HepG2 (cell line): ENCODE results near the gene MRPS5. TPM values are rescaled to one million over a fixed set of nuclear protein-coding genes. Genes with fewer than 3 reads are reported as not detected.

Source experiments
- AGO1 ChIP-seq: fragments of 200-400 bp; formaldehyde crosslinking; IDR thresholded peaks from 2 replicates; pipeline ENCODE4 v1.6.1; 2017; ENCODE audit warnings: mild to moderate bottlenecking, low read depth, low read length, moderate library complexity; ENCODE audit not compliant: poor library complexity, severe bottlenecking
- ARNT ChIP-seq: fragments of 450-650 bp; IDR thresholded peaks from 2 replicates; pipeline ENCODE4 v1.6.1; 2017
- EED ChIP-seq: sonication (generic); formaldehyde crosslinking; IDR thresholded peaks from 2 replicates; pipeline ENCODE4 v1.5.0; 2020; ENCODE audit warnings: mild to moderate bottlenecking, missing genetic modification reagents
- GABPA ChIP-seq, 2 experiments: IDR thresholded peaks; 2 replicates each; pipeline ENCODE4 v1.6.1; 2011 to 2016; ENCODE audit warnings: low read depth in 2 of 2, low read length in 1 of 2, missing biosample characterization in 1 of 2, missing genetic modification characterization in 1 of 2
- HDAC2 ChIP-seq: sonication (generic); formaldehyde crosslinking; IDR thresholded peaks from 2 replicates; pipeline ENCODE4 v1.4.0; 2020; ENCODE audit warnings: missing genetic modification reagents
- MAFG ChIP-seq: sonication (generic); formaldehyde crosslinking; IDR thresholded peaks from 2 replicates; pipeline ENCODE4 v1.5.1; 2020; ENCODE audit warnings: mild to moderate bottlenecking, missing genetic modification reagents
- NFKB2 ChIP-seq: sonication (generic); formaldehyde crosslinking; IDR thresholded peaks from 2 replicates; pipeline ENCODE4 v1.4.0; 2020; ENCODE audit warnings: missing genetic modification reagents, borderline replicate concordance
- SOX13 ChIP-seq, 3 experiments: fragments of 450-650 bp in 1 of 3; sonication (generic) in 1 of 3; formaldehyde crosslinking in 1 of 3; IDR thresholded peaks in 2 of 3; conservative IDR thresholded peaks in 1 of 3; 2 replicates each; pipeline versions ENCODE4 v1.5.0 to v1.6.1; 2016 to 2020; ENCODE audit warnings: antibody characterized with exemption in 1 of 3, mild to moderate bottlenecking in 1 of 3, missing compliant biosample characterization in 1 of 3, missing genetic modification reagents in 1 of 3, moderate library complexity in 1 of 3
- ZFAT ChIP-seq: sonication (generic); formaldehyde crosslinking; conservative IDR thresholded peaks from 2 replicates; pipeline ENCODE4 v1.8.1; 2023; ENCODE audit warnings: missing genetic modification reagents, inconsistent platforms
- ZFP36L2 ChIP-seq: sonication (generic); formaldehyde crosslinking; IDR thresholded peaks from 2 replicates; pipeline ENCODE4 v1.4.0; 2020; ENCODE audit warnings: missing genetic modification reagents
- ZNF253 ChIP-seq: sonication (generic); formaldehyde crosslinking; IDR thresholded peaks from 2 replicates; pipeline ENCODE4 v1.8.0; 2022; ENCODE audit warnings: mild to moderate bottlenecking, missing genetic modification reagents, borderline replicate concordance
- ZNF33B ChIP-seq: sonication (generic); formaldehyde crosslinking; IDR thresholded peaks from 2 replicates; pipeline ENCODE4 v1.5.1; 2020; ENCODE audit warnings: mild to moderate bottlenecking, missing genetic modification reagents
- ZNF556 ChIP-seq: sonication (generic); formaldehyde crosslinking; IDR thresholded peaks from 2 replicates; pipeline ENCODE4 v1.4.0; 2020; ENCODE audit warnings: mild to moderate bottlenecking, missing genetic modification reagents, borderline replicate concordance
- ZNF569 ChIP-seq: sonication (generic); formaldehyde crosslinking; IDR thresholded peaks from 2 replicates; pipeline ENCODE4 v1.5.0; 2020; ENCODE audit warnings: mild to moderate bottlenecking, missing genetic modification reagents, moderate library complexity, borderline replicate concordance
- polyA plus RNA-seq, 8 experiments: library from polyadenylated mRNA; depleted of rRNA in 3 of 8; stranded (reverse) in 7 of 8; unstranded in 1 of 8; fragments of >200 nt; fragmentation: Illumina TruSeq in 4 of 8; extraction: Trizol in 4 of 8; gene quantifications; 2 replicates each; pipeline versions ENCODE4 v1.2.1 to v1.2.3, GENCODE V29; 2011 to 2016; ENCODE audit warnings: low read depth in 4 of 8, missing spikeins in 1 of 8, mixed read lengths in 1 of 8; ENCODE audit not compliant: insufficient read depth in 1 of 8
- total RNA-seq, 5 experiments: library from RNA; depleted of rRNA; stranded (reverse); fragments of >200 nt; fragmentation: Illumina TruSeq; extraction: Trizol; gene quantifications; 2 replicates each; pipeline ENCODE4 v1.2.3, GENCODE V29; 2016; ENCODE audit warnings: low read depth in 1 of 5
- TF ChIP-seq, protein P1 (sequence below): sonication (generic); formaldehyde crosslinking; IDR thresholded peaks from 2 replicates; pipeline ENCODE4 v1.4.0; 2020; ENCODE audit warnings: missing genetic modification reagents
- TF ChIP-seq, protein P2 (sequence below): sonication (generic); formaldehyde crosslinking; IDR thresholded peaks from 2 replicates; pipeline ENCODE4 v1.8.0; 2022; ENCODE audit warnings: mild to moderate bottlenecking, missing genetic modification reagents, moderate library complexity
- TF ChIP-seq, protein P3 (sequence below): sonication (generic); formaldehyde crosslinking; IDR thresholded peaks from 2 replicates; pipeline ENCODE4 v1.4.0; 2020; ENCODE audit warnings: mild to moderate bottlenecking, missing genetic modification reagents

MRPS5 gene
- total and polyA plus RNA-seq, 2 of the 13 experiments (the other 11 are each of a cell fraction or from before 2014, with no cell fraction given), result 98.8 to 134 TPM

DNA sequence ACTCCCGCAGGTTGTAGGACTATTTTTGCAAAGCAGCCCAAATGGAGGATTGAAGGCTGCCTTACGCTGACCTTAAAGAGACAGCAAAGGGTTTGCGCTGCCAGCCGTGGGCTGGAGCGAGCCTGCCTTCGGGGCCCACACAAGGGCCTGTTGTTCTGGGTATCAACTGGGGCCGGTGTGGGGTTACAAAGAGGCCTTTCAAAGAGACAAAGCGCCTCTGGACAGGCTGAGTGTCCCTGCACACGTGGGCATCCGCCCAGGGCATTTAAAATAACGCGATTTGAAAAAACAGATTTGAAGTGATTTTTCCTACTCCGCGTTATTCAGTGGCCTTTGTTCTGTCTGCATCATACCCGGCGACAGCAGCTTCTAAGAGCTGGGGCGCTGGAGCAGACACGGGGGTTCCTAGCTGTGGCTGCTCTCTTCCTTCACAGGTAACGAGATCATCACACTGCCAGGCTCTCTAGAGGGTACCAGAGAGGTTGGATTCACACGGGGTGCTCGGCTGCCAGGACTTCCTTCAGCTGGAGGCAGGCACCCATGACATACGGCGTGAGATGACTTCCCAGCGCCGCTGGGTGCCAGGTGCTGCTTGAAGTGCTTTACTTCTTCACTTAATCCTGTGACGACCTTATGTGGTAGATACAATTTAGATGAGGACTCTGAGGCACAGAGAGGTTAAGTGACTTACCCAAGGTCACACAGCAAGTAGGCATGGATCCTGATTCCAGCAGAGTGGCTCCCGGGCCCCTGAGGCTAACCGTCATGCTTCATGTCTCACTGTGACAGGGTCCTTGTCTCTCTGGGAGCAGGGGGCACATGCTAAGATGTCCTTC lies 63.9 kb downstream of the MRPS5 start (continued):
- TF ChIP-seq ZNF556, result no peak
- no peak for TF ChIP-seq ZFP36L2 (CRISPR knock-in tag)
- peak; percentile 38; the same call in 1 of the 2 replicates for TF ChIP-seq HDAC2
- TF ChIP-seq ARNT, result no peak
- TF ChIP-seq, protein P1, sequence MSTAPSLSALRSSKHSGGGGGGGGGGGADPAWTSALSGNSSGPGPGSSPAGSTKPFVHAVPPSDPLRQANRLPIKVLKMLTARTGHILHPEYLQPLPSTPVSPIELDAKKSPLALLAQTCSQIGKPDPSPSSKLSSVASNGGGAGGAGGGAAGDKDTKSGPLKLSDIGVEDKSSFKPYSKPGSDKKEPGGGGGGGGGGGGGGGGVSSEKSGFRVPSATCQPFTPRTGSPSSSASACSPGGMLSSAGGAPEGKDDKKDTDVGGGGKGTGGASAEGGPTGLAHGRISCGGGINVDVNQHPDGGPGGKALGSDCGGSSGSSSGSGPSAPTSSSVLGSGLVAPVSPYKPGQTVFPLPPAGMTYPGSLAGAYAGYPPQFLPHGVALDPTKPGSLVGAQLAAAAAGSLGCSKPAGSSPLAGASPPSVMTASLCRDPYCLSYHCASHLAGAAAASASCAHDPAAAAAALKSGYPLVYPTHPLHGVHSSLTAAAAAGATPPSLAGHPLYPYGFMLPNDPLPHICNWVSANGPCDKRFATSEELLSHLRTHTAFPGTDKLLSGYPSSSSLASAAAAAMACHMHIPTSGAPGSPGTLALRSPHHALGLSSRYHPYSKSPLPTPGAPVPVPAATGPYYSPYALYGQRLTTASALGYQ (CRISPR knock-in tag), result no peak
- peak; percentile 40; the same call in 1 of the 2 replicates for TF ChIP-seq ZNF253 (CRISPR knock-in tag)
- TF ChIP-seq, protein P2, sequence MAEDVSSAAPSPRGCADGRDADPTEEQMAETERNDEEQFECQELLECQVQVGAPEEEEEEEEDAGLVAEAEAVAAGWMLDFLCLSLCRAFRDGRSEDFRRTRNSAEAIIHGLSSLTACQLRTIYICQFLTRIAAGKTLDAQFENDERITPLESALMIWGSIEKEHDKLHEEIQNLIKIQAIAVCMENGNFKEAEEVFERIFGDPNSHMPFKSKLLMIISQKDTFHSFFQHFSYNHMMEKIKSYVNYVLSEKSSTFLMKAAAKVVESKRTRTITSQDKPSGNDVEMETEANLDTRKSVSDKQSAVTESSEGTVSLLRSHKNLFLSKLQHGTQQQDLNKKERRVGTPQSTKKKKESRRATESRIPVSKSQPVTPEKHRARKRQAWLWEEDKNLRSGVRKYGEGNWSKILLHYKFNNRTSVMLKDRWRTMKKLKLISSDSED, result no peak
- TF ChIP-seq SOX13 (IDR thresholded peaks at IDR 0.05), result no peak
- peak in 1 of 2 experiments; percentile 73; a peak in 2 of 4 replicates for TF ChIP-seq SOX13 (CRISPR knock-in tag; conservative IDR thresholded peaks at IDR 0.05 in 1 of 2, IDR thresholded peaks at IDR 0.05 in 1 of 2)
- no peak for TF ChIP-seq AGO1
- TF ChIP-seq GABPA (IDR thresholded peaks at IDR 0.05; ENCODE audit: low read depth, low read length), result 0 out of 2 replicates have a peak, but pooled peaks have one; percentile 13
- no peak for TF ChIP-seq GABPA (CRISPR knock-in tag; IDR thresholded peaks at IDR 0.05; ENCODE audit: low read depth)
- TF ChIP-seq, protein P3, sequence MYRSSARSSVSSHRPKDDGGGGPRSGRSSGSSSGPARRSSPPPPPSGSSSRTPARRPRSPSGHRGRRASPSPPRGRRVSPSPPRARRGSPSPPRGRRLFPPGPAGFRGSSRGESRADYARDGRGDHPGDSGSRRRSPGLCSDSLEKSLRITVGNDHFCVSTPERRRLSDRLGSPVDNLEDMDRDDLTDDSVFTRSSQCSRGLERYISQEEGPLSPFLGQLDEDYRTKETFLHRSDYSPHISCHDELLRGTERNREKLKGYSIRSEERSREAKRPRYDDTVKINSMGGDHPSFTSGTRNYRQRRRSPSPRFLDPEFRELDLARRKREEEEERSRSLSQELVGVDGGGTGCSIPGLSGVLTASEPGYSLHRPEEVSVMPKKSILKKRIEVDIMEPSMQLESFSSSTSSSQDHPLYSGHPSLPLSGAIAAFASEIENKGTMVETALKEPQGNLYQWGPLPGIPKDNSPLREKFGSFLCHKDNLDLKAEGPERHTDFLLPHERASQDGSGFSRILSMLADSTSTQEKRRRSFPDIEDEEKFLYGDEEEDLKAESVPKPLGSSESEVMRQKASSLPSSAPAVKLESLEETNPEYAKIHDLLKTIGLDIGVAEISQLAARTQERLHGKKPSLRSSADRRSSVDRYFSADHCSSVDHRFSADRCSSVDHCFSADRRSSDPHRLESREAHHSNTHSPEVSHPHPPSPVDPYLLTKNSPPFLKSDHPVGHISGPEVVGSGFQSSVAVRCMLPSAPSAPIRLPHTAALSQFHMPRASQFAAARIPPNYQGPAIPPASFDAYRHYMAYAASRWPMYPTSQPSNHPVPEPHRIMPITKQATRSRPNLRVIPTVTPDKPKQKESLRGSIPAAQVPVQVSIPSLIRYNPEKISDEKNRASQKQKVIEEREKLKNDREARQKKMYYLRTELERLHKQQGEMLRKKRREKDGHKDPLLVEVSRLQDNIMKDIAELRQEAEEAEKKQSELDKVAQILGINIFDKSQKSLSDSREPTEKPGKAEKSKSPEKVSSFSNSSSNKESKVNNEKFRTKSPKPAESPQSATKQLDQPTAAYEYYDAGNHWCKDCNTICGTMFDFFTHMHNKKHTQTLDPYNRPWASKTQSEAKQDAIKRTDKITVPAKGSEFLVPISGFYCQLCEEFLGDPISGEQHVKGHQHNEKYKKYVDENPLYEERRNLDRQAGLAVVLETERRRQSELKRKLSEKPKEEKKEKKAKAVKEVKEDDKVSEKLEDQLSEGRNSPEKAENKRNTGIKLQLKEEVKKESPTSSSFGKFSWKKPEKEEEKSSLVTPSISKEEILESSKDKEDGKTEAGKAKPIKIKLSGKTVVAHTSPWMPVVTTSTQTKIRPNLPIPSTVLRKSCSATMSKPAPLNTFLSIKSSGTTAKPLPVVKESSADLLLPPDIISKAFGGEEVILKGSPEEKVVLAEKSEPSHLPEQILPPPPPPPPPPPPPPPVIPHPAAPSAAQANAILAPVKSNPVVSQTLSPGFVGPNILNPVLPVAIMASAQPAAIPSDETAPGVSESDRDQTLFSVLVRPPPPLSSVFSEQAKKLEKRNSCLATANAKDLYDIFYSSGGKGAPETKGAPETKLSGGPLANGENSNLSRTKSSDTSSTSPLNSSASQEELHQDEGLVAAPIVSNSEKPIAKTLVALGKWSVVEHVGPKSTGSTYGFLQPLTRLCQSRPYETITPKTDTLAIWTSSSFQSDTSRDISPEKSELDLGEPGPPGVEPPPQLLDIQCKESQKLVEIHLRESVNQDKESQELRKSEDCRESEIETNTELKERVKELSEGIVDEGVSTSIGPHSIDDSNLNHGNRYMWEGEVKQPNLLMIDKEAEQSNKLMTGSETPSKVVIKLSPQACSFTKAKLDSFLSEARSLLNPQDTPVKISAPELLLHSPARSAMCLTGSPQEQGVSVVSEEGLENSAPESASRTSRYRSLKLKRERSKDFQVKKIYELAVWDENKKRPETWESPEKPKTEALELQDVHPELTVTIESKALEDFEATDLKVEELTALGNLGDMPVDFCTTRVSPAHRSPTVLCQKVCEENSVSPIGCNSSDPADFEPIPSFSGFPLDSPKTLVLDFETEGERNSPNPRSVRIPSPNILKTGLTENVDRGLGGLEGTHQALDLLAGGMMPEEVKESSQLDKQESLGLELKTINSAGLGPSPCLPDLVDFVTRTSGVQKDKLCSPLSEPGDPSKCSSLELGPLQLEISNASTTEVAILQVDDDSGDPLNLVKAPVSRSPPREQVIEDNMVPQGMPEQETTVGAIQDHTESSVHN (CRISPR knock-in tag), result no peak
- no peak for TF ChIP-seq ZFAT (CRISPR knock-in tag)
- TF ChIP-seq EED (CRISPR knock-in tag), result no peak
- no peak for TF ChIP-seq NFKB2
- TF ChIP-seq ZNF33B (CRISPR knock-in tag), result 0 out of 2 replicates have a peak, but pooled peaks have one; percentile 8
- TF ChIP-seq ZNF569, result no peak
- no peak for TF ChIP-seq MAFG (CRISPR knock-in tag)
